Astrocyte of the spinal cord (primary cell): Measurements from ENCODE around the gene CCDC7.
A peak's percentile ranks its signal among the peaks of the same experiment; 100 is the strongest.

Experiments
- DNase-seq: peaks from one replicate; pipeline ENCODE4 v3.0.0; 2011; ENCODE audit warnings: low read depth, low spot score
- H3K4me3 ChIP-seq: 2 replicates; pipeline ENCODE4 v1.5.1; 2011; ENCODE audit warnings: low read depth, mild to moderate bottlenecking, low read length, moderate library complexity
- in situ Hi-C: cut with HindIII; loops from 2 replicates; pipeline ENCODE4 v1.10.0; 2017; ENCODE audit warnings: low sequenced_read_pairs
- TF ChIP-seq, protein P1 (sequence below): IDR thresholded peaks from 2 replicates; pipeline ENCODE4 v1.5.1; 2012; ENCODE audit warnings: low read depth, mild to moderate bottlenecking, low read length, inconsistent platforms

Gene CCDC7

DNA sequence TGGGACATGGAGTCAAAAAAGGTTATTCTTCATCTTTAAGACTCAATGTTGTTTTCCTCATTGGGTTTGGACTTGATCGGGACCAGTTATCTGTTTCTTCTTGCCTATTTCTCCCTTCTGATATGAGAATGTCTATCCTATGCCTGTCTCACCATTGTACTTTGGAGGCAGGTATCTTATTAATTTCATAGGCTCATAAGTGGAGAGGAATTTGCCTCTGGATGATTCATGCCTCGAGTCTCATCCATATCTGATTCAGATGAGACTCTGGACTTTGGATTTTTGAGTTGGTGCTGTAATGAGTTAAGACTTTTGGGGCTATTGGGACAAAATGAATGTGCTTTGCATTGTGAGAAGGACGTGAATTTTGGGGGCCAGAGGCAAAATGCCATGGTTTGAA, 36.2 kb upstream of the CCDC7 start:
- TF ChIP-seq, protein P1, sequence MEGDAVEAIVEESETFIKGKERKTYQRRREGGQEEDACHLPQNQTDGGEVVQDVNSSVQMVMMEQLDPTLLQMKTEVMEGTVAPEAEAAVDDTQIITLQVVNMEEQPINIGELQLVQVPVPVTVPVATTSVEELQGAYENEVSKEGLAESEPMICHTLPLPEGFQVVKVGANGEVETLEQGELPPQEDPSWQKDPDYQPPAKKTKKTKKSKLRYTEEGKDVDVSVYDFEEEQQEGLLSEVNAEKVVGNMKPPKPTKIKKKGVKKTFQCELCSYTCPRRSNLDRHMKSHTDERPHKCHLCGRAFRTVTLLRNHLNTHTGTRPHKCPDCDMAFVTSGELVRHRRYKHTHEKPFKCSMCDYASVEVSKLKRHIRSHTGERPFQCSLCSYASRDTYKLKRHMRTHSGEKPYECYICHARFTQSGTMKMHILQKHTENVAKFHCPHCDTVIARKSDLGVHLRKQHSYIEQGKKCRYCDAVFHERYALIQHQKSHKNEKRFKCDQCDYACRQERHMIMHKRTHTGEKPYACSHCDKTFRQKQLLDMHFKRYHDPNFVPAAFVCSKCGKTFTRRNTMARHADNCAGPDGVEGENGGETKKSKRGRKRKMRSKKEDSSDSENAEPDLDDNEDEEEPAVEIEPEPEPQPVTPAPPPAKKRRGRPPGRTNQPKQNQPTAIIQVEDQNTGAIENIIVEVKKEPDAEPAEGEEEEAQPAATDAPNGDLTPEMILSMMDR, result no peak
- H3K4me3 ChIP-seq, result no peak overlapping the region
- no peak for DNase-seq
- in situ Hi-C loops, result no loop called here

DNA sequence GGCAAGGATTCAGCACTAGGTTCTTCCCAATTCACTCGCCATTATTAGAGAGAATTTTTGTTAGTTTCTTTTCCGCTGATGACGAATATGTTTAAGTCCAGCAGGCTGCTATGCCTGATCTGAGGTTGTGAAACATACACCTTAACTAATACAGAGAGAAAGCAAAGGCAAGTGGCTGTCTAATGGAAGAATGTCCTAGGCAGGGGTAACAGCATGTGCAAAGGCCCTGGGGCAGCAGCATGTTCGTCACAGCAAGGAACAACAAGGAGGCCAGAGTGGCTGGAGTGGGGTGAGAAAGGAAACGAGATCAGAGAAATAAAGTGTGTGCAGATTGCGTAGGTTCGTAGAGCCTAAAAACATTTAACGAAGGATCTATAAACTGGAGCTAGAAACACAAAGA, 35.4 kb upstream of the CCDC7 start:
- H3K4me3 ChIP-seq, result no peak overlapping the region
- in situ Hi-C loops, result no loop called here
- DNase-seq, result no peak
- TF ChIP-seq, protein P1, result no peak

DNA sequence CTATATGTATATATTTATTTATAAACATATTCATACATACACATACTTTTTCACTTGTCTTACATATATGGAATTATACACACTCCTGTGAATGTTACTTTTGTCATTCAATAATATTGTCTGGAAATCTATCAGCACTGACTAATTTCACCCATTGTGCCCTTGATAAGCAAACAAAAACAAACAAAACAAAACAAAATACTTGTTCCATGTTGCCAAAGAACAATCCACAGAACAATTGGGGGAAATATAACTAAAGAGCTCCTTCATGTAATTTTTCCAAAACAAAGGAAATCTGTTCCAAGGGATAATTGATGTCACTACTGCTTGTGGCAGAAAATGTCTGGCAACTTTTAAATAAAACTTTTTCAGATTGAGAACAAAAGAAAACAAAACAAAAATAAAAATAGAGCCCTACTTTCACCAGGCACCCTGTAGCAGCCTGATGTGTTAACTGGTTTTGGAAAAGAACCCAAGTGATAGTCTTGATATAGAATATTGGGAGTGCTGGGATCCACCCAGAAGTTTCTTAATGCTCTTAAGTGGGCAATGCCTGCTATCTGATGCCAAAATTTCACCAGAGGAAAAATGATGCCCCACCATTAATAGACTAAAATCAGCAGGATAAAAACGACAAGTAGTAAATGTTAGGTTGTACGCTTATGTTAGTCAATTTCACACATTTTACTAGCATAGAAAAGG, 34.0 kb upstream of the CCDC7 start:
- no peak overlapping the region for H3K4me3 ChIP-seq
- no peak for DNase-seq
- TF ChIP-seq, protein P1, result no peak
- in situ Hi-C loops, result no loop called here

DNA sequence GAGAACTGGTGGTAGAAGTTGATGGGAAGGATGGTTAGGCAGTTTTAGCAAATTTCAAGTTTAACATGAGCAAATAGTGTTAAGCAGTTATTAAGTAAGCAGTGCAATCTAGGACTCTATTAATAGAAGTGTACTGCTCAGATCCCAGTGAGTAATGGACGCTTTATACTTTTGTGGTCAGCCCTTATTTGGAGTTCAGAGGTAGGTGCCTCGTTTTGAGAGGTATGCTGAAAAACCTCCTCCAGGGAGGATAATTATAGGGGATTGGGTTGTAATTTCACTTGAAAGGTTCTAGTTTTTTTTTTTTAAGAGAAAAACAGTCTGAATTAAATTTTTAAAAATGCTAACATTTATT, 33.5 kb upstream of the CCDC7 start:
- H3K4me3 ChIP-seq, result no peak overlapping the region
- peak; percentile 44 for DNase-seq
- in situ Hi-C loops, result no loop called here
- TF ChIP-seq, protein P1, result no peak

DNA sequence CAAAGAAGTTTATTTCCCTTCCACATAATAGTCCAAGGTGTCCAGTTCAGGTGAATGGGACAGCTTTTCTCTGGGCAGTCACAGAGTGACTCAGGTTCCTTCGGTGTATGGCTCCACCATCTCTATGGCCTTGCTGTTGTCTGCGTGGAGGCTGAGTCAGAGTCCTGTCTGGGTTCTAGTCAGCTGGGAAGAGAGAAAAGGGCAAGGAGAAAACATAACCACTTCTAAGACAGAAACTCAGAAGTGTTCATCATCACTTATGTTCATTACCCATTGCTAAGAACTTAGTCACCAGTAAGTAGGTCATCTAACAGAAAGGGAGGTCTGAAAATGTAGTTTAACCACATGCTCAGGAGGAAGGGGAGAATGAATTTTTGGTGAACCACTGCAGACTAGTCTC, 32.4 kb upstream of the CCDC7 start:
- in situ Hi-C loops, result no loop called here
- peak; percentile 97 for DNase-seq
- H3K4me3 ChIP-seq, result no peak overlapping the region
- TF ChIP-seq, protein P1, result no peak

DNA sequence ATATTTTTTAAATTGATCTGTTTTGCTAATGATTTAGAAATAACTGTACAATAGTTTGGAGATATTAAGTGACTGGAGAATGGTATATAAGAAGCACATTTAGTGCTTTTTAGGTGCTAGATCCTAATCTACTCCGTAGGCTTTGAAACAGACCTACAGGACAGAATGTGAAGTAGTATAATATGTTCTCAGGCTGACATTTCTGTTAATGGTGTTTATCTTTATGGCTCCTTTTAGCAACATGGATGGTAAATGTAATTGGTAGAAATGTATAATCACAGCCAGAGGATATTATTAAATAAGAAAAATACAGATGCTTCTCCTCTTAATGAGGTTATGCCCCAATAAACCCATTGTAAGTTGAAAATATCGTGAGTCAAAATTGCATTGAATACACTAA, 30.6 kb upstream of the CCDC7 start:
- DNase-seq, result no peak
- in situ Hi-C loops, result no loop called here
- no peak overlapping the region for H3K4me3 ChIP-seq
- TF ChIP-seq, protein P1, result no peak
